Measurements from ENCODE around the gene OBSCN.

The OBSCN gene

DNA sequence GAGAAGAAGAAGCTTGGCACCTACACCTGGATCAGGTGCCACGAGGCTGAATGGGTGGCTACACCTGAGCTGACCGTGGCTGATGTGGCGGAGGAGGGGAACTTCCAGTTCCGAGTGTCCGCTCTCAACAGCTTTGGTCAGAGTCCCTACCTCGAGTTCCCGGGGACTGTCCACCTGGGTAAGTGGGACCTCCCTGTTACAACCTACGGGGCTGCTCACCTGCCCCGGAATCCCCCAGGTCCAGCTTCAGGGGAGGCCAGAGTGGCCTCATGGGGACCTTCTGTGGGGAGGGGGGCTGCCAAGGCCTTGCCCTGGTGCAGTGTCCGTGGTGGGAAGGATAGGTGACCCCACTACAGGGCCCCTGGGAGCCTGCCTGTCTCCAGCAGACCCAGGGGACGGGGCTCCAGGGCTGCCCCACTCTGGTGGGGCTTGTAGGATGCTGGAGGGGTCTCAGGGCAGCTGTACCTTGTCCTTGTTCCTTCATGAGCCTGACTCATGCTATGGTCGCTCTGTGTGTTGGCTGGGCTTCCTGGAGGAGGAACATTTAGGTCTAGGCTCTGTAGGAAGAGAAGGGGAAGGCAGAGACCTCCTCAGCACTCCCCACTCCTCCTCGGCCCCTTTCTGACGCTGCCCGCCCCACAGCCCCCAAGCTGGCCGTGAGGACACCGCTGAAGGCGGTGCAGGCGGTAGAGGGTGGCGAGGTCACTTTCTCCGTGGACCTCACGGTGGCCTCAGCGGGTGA, 7.2 kb downstream of the OBSCN start:
- Histone ChIP-seq H3K36me3 (no peaks in the 10 kb centered on the region), H3K4me3 (ENCODE audit: low read depth, low read length) (no peak overlapping the region), H3K9me3 (no peaks in the 10 kb centered on the region), H3K27me3 (no peaks in the 10 kb centered on the region), H3K4me1 (peaks cover 4% of the 10 kb centered on the region; the same call in 1 of the 2 replicates)
- no peak for DNase-seq
- TF ChIP-seq, protein P1, sequence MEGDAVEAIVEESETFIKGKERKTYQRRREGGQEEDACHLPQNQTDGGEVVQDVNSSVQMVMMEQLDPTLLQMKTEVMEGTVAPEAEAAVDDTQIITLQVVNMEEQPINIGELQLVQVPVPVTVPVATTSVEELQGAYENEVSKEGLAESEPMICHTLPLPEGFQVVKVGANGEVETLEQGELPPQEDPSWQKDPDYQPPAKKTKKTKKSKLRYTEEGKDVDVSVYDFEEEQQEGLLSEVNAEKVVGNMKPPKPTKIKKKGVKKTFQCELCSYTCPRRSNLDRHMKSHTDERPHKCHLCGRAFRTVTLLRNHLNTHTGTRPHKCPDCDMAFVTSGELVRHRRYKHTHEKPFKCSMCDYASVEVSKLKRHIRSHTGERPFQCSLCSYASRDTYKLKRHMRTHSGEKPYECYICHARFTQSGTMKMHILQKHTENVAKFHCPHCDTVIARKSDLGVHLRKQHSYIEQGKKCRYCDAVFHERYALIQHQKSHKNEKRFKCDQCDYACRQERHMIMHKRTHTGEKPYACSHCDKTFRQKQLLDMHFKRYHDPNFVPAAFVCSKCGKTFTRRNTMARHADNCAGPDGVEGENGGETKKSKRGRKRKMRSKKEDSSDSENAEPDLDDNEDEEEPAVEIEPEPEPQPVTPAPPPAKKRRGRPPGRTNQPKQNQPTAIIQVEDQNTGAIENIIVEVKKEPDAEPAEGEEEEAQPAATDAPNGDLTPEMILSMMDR (IDR thresholded peaks at IDR 0.05; ENCODE audit: low read depth, low read length): no peak

DNA sequence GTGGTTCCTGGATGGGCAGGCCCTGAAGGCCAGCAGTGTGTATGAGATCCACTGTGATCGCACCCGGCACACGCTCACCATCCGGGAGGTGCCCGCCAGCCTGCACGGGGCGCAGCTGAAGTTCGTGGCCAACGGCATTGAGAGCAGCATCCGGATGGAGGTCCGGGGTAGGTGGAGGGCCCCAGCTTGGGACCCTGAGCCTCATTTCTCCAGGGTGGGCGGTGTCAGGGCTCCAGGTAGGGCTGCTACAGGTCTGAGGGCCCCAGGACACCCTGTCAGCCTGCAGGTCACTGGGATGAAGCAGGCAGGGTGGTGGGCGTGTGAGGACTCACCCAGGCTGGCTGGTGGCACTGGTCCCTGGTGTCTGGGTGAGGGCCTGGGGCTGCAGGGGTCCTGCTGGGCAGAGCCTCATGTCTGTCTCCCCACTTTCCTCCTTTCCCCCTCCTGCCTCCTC, 7.8 kb downstream of the OBSCN start:
- Histone ChIP-seq H3K36me3 (no peaks in the 10 kb centered on the region), H3K4me1 (peaks cover 4% of the 10 kb centered on the region; the same call in 1 of the 2 replicates), H3K27me3 (no peaks in the 10 kb centered on the region), H3K9me3 (no peaks in the 10 kb centered on the region), H3K4me3 (ENCODE audit: low read depth, low read length) (no peak overlapping the region)
- TF ChIP-seq, protein P1 (IDR thresholded peaks at IDR 0.05; ENCODE audit: low read depth, low read length): no peak
- DNase-seq: no peak

DNA sequence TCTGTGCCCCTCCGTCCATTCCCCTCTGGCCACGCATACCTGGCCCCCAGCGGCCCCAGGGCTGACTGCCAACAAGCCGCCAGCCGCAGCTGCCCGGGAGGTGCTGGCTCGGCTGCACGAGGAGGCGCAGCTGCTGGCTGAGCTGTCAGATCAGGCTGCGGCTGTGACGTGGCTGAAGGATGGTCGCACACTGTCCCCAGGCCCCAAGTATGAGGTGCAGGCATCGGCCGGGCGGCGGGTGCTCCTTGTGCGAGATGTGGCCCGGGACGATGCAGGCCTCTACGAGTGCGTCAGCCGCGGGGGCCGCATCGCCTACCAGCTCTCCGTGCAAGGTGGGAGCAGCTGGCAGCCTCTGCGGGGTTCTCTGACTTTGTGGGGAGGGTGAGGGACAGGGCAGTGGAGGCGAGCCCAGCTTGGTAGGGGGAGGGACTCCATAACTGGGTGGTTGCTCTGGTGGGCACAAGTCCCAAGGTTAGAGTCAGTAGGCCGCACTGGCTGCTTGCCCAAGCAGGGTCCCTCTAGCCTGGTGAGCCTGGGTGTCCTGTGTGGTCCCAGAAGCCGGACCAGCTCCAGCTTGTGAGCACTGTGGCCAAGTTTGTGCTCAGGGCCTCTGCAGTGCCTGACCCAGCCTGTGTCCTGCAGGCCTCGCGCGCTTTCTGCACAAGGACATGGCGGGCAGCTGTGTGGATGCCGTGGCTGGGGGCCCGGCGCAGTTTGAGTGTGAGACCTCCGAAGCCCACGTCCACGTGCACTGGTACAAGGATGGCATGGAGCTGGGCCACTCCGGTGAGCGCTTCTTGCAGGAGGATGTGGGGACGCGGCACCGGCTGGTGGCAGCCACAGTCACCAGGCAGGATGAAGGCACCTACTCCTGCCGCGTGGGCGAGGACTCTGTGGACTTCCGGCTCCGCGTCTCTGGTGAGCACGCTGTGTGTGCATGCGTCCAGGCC, 8.8 kb downstream of the OBSCN start:
- TF ChIP-seq, protein P1 (IDR thresholded peaks at IDR 0.05; ENCODE audit: low read depth, low read length): no peak
- peaks cover 4% of the 10 kb centered on the region; the same call in 1 of the 2 replicates for H3K4me1 ChIP-seq
- DNase-seq: peak; percentile 49

DNA sequence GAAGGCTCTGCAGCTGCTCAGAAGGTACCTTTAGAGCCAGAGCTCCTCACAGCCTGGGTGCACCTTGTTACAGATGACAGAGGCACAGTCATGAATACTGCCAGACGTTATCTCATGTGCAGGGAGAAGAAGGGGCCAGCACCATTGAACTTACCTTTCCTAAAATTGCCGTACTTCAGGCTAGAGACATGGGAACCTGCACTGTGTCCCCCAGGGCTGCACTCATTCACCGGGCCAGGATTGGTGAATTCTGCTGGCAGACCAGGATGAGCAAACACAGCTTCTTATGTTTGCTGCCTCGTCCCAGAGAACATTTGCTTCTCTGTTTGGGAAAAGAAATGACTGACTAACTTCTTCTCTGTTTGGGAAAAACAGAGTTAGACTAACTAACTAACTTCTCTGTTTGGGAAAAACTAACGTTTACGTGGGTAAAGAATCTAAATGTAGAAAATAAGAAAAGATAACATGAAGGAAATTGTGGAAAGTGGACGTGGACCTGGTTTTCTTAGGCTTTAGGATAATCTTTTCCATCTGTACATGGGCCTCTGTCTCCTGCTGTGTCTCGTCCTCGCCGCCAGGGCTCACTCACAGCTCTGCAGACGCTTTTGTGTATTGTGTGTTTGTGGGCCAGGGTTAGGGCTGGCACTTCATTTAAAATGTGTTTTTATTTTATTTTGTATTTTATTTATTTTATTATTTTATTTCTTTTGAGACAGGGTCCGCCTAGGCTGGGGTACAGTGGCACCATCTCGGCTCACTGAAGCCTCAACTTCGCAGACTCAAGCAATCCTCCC, 9.9 kb downstream of the OBSCN start:
- TF ChIP-seq, protein P1 (IDR thresholded peaks at IDR 0.05; ENCODE audit: low read depth, low read length): no peak
- Histone ChIP-seq H3K27me3 (no peaks in the 10 kb centered on the region), H3K36me3 (no peaks in the 10 kb centered on the region), H3K4me3 (ENCODE audit: low read depth, low read length) (no peak overlapping the region), H3K4me1 (peaks cover 4% of the 10 kb centered on the region; the same call in 1 of the 2 replicates), H3K9me3 (no peaks in the 10 kb centered on the region)
- no peak for DNase-seq

More for the DNA sequence above, 8.8 kb downstream of the OBSCN start:
- Histone ChIP-seq H3K4me3 (ENCODE audit: low read depth, low read length) (no peak overlapping the region), H3K9me3 (no peaks in the 10 kb centered on the region), H3K36me3 (no peaks in the 10 kb centered on the region), H3K27me3 (no peaks in the 10 kb centered on the region)

DNA sequence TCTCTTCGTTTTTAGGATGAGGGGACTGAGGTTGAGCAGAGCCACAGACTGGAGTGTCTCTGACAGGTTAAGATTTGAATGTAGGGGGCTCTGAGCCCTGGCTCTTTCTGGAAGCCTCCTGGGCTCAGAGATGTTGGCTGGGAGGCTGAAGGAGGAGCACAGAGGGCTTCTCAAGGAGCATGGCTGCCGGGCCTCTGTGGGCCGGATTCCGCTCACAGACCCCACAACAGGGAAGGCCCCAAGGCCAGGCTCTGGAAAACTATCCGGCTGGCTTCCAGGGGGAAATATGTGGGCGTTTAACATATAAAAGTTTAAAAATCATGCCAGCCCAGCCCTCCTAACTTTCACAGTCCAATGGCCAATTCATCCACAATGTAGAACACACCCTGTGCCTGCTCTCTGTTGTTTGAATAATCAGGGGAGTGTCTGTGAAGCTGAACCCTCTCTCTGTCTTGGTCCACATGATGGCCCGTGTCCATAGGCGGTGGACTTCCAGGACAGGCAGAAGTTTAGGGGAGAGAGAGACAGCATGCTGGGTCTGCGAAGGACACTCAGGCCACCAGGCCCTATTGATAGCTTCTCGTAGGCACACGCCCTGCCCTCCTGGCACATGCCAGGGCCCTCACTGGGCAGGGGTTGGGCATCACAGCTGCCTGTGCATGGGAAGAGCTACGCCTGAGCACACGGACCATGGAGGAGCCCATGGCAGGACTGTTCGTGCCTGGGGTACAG, 10.8 kb downstream of the OBSCN start:
- Histone ChIP-seq H3K36me3 (no peaks in the 10 kb centered on the region), H3K4me1 (peaks cover 4% of the 10 kb centered on the region; the same call in 1 of the 2 replicates), H3K4me3 (ENCODE audit: low read depth, low read length) (no peak overlapping the region), H3K27me3 (no peaks in the 10 kb centered on the region), H3K9me3 (no peaks in the 10 kb centered on the region)
- no peak for DNase-seq
- TF ChIP-seq, protein P1 (IDR thresholded peaks at IDR 0.05; ENCODE audit: low read depth, low read length): no peak
